ENCODE results near the gene QRICH2. TPM values are rescaled to one million over a fixed set of nuclear protein-coding genes. Genes with fewer than 3 reads are reported as not detected.
"Not testable (repeated sequence)": the region's sequence is repeated elsewhere in the genome, so short reads cannot be mapped to it uniquely, and the experiment has no call there.

QRICH2 gene
- total and polyA plus RNA-seq, 5 donors from 2014 or later = 0.50 to 2.2 TPM; not detected in 3

DNA sequence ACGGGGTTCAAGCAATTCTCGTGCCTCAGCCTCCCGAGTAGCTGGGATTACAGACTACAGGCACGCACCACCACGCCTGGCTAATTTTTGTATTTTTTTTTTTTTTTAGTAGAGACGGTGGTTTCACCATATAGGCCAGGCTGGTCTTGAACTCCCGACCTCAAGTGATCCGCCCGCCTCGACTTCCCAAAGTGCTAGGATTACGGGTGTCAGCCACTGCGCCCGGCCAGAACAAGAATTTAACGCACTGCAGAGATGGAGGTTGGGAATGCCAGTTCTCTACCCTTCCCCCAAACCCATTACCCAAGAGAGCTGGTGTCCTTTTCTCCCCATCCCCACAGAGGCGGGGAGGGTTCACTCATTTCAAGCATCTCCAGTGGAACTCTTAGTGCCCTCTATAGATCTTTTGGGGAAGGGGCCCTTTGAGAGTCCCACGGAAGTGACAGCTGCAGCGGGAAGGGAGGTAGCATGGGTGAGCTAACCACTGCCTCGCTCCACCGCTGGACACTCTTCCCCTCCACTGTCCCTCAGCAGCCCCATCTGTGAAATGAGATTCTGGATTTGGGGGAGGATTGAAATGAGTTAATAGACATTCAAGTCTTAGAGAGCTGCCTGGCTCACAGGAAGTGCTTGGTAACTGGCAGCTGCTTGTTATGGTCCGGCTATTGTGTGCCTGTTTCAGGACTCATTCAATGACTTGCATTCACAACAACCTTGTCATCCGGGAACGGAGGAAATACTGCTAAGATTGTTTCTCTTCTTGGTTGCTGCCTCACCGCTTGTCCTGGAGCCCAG is 46.5 kb downstream of the QRICH2 start:
- peaks cover 9 to 43% (median 33%) of the 10 kb centered on the region in 4 donors for H3K4me1 Mint-ChIP-seq
- H3K36me3 Mint-ChIP-seq = peaks cover 3% of the 10 kb centered on the region
- DNase-seq = peak in 1 of 3 donors; percentile 78

DNA sequence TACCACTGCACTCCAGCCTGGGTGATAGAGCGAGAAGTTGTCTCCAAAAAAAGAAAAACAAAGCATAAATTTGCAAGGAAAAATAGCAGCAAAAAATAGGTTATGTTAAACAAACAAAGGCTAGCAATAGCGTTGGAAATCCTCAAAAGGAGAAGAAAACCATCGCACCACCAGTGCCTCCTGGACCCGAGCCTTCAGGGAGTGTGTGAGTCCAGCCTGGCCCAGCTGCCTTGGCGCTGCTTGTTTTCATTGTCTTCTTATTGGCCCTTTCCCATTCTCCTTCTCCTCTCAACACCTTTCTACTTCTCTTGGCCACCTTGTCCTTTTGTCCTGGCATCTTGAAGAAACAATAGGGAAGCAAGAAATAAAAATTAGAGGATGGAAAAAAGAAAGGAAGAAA is 47.4 kb downstream of the QRICH2 start:
- Mint-ChIP-seq H3K9me3 (peaks cover 0 to 4% (median 2%) of the 10 kb centered on the region in 7 donors), H3K4me3 (no peak overlapping the region), H3K36me3 (peaks cover 4% of the 10 kb centered on the region), H3K27me3 (peaks cover 4% of the 10 kb centered on the region), H3K27ac (peak overlapping the region in 2 of 3 donors; percentile 15 to 74), H3K4me1 (peaks cover 10 to 52% (median 40%) of the 10 kb centered on the region in 4 donors)
- Histone ChIP-seq H3K4me1 (ENCODE audit: control insufficient read depth, insufficient read depth, low read length, poor library complexity, severe bottlenecking) (peaks cover 22% of the 10 kb centered on the region), H3K36me3 (ENCODE audit: control insufficient read depth, insufficient read depth, low read length) (no peaks in the 10 kb centered on the region), H3K27me3 (ENCODE audit: control insufficient read depth, insufficient read depth, low read length) (no peaks in the 10 kb centered on the region), H3K4me3 (ENCODE audit: low read depth, low read length) (no peak overlapping the region), H3K9me3 (ENCODE audit: control insufficient read depth in 2 of 2, low read length in 2 of 2) (no peaks in the 10 kb centered on the region), H3K27ac (ENCODE audit: insufficient read depth, low read length, poor library complexity, severe bottlenecking) (no peak overlapping the region)
- DNase-seq = no peak
- ATAC-seq (ENCODE audit: low read depth in 2 of 2) = no peak

More for the DNA sequence above, 46.5 kb downstream of the QRICH2 start:
- peaks cover 0 to 4% (median 3%) of the 10 kb centered on the region in 7 donors for H3K9me3 Mint-ChIP-seq
- Histone ChIP-seq H3K27me3 (ENCODE audit: control insufficient read depth, insufficient read depth, low read length) (no peaks in the 10 kb centered on the region), H3K4me3 (ENCODE audit: low read depth, low read length) (no peak overlapping the region), H3K36me3 (ENCODE audit: control insufficient read depth, insufficient read depth, low read length) (no peaks in the 10 kb centered on the region), H3K4me1 (ENCODE audit: control insufficient read depth, insufficient read depth, low read length, poor library complexity, severe bottlenecking) (peaks cover 19% of the 10 kb centered on the region), H3K9me3 (ENCODE audit: control insufficient read depth in 2 of 2, low read length in 2 of 2) (no peaks in the 10 kb centered on the region), H3K27ac (ENCODE audit: insufficient read depth, low read length, poor library complexity, severe bottlenecking) (no peak overlapping the region)
- H3K27me3 Mint-ChIP-seq = peaks cover 3% of the 10 kb centered on the region
- no peak for ATAC-seq (ENCODE audit: low read depth in 2 of 2)
- H3K27ac Mint-ChIP-seq = peak overlapping the region; percentile 80 to 95 (median 93)
- H3K4me3 Mint-ChIP-seq = peak overlapping the region in 2 of 4 donors; percentile 56

DNA sequence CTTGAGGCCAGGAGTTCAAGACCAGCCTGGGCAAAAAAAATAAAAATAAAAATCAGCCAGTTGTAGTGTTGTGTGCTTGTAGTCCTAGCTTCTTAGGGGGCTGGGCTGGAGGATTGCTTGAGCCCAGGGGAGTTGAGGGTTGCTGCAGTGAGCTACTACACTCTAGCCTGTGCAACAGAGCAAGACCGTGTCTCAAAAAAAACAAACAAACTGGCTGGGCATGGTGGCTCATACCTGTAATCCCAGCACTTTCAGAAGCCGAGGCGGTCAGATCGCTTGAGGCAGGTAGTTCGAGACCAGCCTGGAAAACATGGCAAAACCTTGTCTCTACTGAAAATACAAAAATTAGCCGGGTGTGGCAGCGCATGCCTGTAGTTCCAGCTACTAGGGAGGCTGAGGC is 47.9 kb downstream of the QRICH2 start:
- Histone ChIP-seq H3K9me3 (ENCODE audit: control insufficient read depth in 2 of 2, low read length in 2 of 2) (no peaks in the 10 kb centered on the region), H3K36me3 (ENCODE audit: control insufficient read depth, insufficient read depth, low read length) (no peaks in the 10 kb centered on the region), H3K27me3 (ENCODE audit: control insufficient read depth, insufficient read depth, low read length) (no peaks in the 10 kb centered on the region), H3K4me1 (ENCODE audit: control insufficient read depth, insufficient read depth, low read length, poor library complexity, severe bottlenecking) (peaks cover 25% of the 10 kb centered on the region), H3K27ac (ENCODE audit: insufficient read depth, low read length, poor library complexity, severe bottlenecking) (no peak overlapping the region), H3K4me3 (ENCODE audit: low read depth, low read length) (no peak overlapping the region)
- Mint-ChIP-seq H3K9me3 (peaks cover 0 to 4% (median 2%) of the 10 kb centered on the region in 7 donors), H3K36me3 (peaks cover 7% of the 10 kb centered on the region), H3K27ac (peak overlapping the region in 1 of 3 donors; percentile 74), H3K4me1 (peaks cover 14 to 57% (median 43%) of the 10 kb centered on the region in 4 donors), H3K4me3 (no peak overlapping the region), H3K27me3 (peaks cover 4% of the 10 kb centered on the region)
- DNase-seq (no peak), ATAC-seq (ENCODE audit: low read depth in 2 of 2) (no peak)

DNA sequence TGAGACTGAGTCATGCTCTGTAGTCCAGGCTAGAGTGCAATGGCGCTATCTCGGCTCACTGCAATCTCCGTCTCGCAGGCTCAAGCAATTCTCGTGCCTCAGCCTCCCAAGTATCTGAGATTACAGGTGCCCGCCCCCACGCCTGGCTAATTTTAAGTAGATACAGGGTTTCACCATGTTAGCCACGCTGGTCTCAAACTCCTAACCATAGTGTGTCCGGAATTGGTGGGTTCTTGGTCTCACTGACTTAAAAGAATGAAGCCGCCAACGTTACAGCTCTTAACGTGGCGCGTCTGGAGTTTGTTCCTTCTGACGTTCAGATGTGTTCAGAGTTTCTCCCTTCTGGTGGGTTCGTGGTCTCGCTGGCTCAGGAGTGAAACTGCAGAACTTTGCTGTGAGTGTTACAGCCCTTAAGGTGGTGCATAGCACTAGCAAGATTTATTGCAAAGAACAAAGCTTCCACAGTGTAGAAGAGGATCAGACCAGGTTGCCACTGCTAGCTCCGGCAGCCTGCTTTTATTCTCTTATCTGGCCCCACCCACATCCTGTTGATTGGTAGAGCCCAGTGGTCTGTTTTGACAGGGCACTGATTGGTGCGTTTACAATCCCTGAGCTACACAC is 51.5 kb downstream of the QRICH2 start:
- peak overlapping the region; percentile 63 to 87 (median 78) for H3K4me3 Mint-ChIP-seq
- not testable (repeated sequence) for H3K9me3 Mint-ChIP-seq; H3K9me3 ChIP-seq (ENCODE audit: control insufficient read depth in 2 of 2, low read length in 2 of 2); H3K27me3 ChIP-seq (ENCODE audit: control insufficient read depth, insufficient read depth, low read length); H3K27ac ChIP-seq (ENCODE audit: insufficient read depth, low read length, poor library complexity, severe bottlenecking); H3K36me3 Mint-ChIP-seq; H3K27me3 Mint-ChIP-seq; H3K4me3 ChIP-seq (ENCODE audit: low read depth, low read length); H3K36me3 ChIP-seq (ENCODE audit: control insufficient read depth, insufficient read depth, low read length)
- H3K4me1 ChIP-seq (ENCODE audit: control insufficient read depth, insufficient read depth, low read length, poor library complexity, severe bottlenecking) = peaks cover 35% of the 10 kb centered on the region
- peaks cover 15 to 51% (median 34%) of the 10 kb centered on the region in 4 donors for H3K4me1 Mint-ChIP-seq
- ATAC-seq (ENCODE audit: low read depth in 2 of 2) (peak; percentile 62 to 67), DNase-seq (peak in 2 of 3 donors; percentile 61 to 67)
- H3K27ac Mint-ChIP-seq = peak overlapping the region; percentile 91 to 95 (median 92)

DNA sequence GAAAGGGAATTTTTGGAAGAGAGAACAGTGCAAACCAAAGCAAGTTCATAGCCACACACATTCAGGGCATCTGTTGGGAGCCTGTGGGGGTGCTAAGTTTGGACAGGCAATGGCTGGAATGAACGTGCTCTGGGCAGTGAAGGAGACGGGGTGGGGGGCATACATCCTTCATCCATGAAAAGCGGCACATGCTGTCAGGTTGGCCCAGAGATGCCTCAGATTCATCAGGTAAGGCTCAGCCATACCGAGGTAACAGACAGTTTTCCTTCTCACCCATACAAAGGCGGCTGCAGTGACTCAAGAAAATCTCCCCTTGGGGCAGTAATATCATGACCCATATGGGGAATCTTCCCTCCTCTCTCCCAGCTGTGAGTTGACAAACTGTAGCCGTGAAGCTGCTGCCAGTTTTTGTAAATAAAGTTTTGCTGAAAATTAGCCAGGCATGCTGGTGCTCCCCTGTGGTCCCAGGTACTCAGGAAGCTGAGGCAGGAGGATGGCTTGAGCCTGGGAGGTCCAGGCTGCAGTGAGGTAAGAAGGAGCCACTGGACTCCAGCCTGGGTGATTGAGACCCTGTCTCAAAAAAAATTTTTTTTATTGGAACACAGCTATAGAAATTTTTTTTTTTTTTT is 52.2 kb downstream of the QRICH2 start:
- no peak for ATAC-seq (ENCODE audit: low read depth in 2 of 2)
- no peak overlapping the region for H3K27ac ChIP-seq (ENCODE audit: insufficient read depth, low read length, poor library complexity, severe bottlenecking)
- Mint-ChIP-seq H3K27ac (peak overlapping the region; percentile 26 to 91 (median 55)), H3K4me1 (peaks cover 15 to 53% (median 36%) of the 10 kb centered on the region in 4 donors), H3K4me3 (peak overlapping the region in 2 of 4 donors; percentile 76 to 87), H3K36me3 (peaks cover 7% of the 10 kb centered on the region), H3K9me3 (peaks cover 0 to 4% (median 0%) of the 10 kb centered on the region in 7 donors), H3K27me3 (peaks cover 4% of the 10 kb centered on the region)
- H3K27me3 ChIP-seq (ENCODE audit: control insufficient read depth, insufficient read depth, low read length) = no peaks in the 10 kb centered on the region
- no peak overlapping the region for H3K4me3 ChIP-seq (ENCODE audit: low read depth, low read length)
- H3K4me1 ChIP-seq (ENCODE audit: control insufficient read depth, insufficient read depth, low read length, poor library complexity, severe bottlenecking) = peaks cover 38% of the 10 kb centered on the region
- no peaks in the 10 kb centered on the region for H3K36me3 ChIP-seq (ENCODE audit: control insufficient read depth, insufficient read depth, low read length)
- DNase-seq = no peak
- H3K9me3 ChIP-seq (ENCODE audit: control insufficient read depth in 2 of 2, low read length in 2 of 2) = no peaks in the 10 kb centered on the region

DNA sequence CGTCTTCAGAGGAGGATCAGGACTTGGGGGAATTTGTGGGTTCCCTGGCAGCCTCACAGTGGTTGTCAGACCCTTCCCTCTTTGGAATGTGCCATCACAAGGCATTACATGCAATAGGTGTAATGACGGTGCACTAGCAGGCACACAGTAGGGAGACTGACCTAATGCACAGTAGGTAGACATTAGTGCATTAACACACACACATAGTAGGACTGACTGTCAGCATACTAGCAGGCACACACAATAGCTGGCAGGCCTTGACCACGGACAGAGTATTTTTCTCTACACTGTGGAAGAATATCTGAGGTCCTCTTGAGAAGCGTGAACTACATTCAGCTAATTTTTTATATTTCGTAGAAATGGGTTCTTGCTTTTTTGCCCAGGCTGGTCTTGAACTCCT is 53.8 kb downstream of the QRICH2 start:
- H3K27ac Mint-ChIP-seq = peak overlapping the region in 1 of 3 donors; percentile 65
- no peaks in the 10 kb centered on the region for H3K36me3 ChIP-seq (ENCODE audit: control insufficient read depth, insufficient read depth, low read length)
- peaks cover 7% of the 10 kb centered on the region for H3K36me3 Mint-ChIP-seq
- H3K4me1 Mint-ChIP-seq = peaks cover 15 to 56% (median 37%) of the 10 kb centered on the region in 4 donors
- peaks cover 0 to 4% (median 0%) of the 10 kb centered on the region in 7 donors for H3K9me3 Mint-ChIP-seq
- DNase-seq (no peak), ATAC-seq (ENCODE audit: low read depth in 2 of 2) (no peak)
- H3K9me3 ChIP-seq (ENCODE audit: control insufficient read depth in 2 of 2, low read length in 2 of 2) = no peaks in the 10 kb centered on the region
- no peak overlapping the region for H3K4me3 ChIP-seq (ENCODE audit: low read depth, low read length)
- H3K27me3 Mint-ChIP-seq = peaks cover 4% of the 10 kb centered on the region
- H3K4me1 ChIP-seq (ENCODE audit: control insufficient read depth, insufficient read depth, low read length, poor library complexity, severe bottlenecking) = peaks cover 38% of the 10 kb centered on the region
- peak overlapping the region in 2 of 4 donors; percentile 15 to 78 for H3K4me3 Mint-ChIP-seq
- no peaks in the 10 kb centered on the region for H3K27me3 ChIP-seq (ENCODE audit: control insufficient read depth, insufficient read depth, low read length)
- H3K27ac ChIP-seq (ENCODE audit: insufficient read depth, low read length, poor library complexity, severe bottlenecking) = no peak overlapping the region

DNA sequence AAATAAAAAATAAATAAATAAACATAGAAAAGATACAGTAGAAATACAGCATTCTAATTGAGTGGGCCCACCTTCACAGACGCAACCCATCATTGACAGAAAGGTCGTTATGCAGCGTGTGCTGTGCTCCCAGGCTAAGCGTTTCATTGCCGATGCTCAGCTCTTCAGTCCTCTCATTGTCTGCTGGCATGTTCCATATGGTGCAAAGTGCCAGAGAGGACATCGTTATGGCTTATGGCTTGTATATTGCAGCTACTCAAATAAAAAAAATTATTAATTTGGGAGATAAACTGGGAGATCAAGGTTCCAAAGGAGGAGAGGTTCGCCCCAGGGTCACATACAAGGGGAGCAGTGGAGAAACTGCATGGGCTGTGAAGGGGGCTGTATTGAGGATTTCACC is 54.2 kb downstream of the QRICH2 start:
- peaks cover 7% of the 10 kb centered on the region for H3K36me3 Mint-ChIP-seq
- no peak for ATAC-seq (ENCODE audit: low read depth in 2 of 2)
- Histone ChIP-seq H3K36me3 (ENCODE audit: control insufficient read depth, insufficient read depth, low read length) (no peaks in the 10 kb centered on the region), H3K9me3 (ENCODE audit: control insufficient read depth in 2 of 2, low read length in 2 of 2) (no peaks in the 10 kb centered on the region), H3K27ac (ENCODE audit: insufficient read depth, low read length, poor library complexity, severe bottlenecking) (no peak overlapping the region), H3K27me3 (ENCODE audit: control insufficient read depth, insufficient read depth, low read length) (no peaks in the 10 kb centered on the region), H3K4me3 (ENCODE audit: low read depth, low read length) (no peak overlapping the region), H3K4me1 (ENCODE audit: control insufficient read depth, insufficient read depth, low read length, poor library complexity, severe bottlenecking) (peaks cover 38% of the 10 kb centered on the region)
- peaks cover 0 to 4% (median 0%) of the 10 kb centered on the region in 7 donors for H3K9me3 Mint-ChIP-seq
- DNase-seq = no peak
- H3K27me3 Mint-ChIP-seq = peaks cover 4% of the 10 kb centered on the region
- peak overlapping the region in 1 of 4 donors; percentile 78 for H3K4me3 Mint-ChIP-seq
- peak overlapping the region in 2 of 3 donors; percentile 43 to 65 for H3K27ac Mint-ChIP-seq
- peaks cover 15 to 56% (median 39%) of the 10 kb centered on the region in 4 donors for H3K4me1 Mint-ChIP-seq

Data from CD4-positive, CD25-positive, alpha-beta regulatory T cell (primary cell).